Nephron (organoid): Measurements from ENCODE around the gene CAB39.

Experiments
- H3K27ac Mint-ChIP-seq, 3 experiments: 2 replicates each; pipeline ENCODE4 v1.8.0; 2020; ENCODE audit warnings: mixed read lengths in 3 of 3, mild to moderate bottlenecking in 2 of 3, moderate library complexity in 1 of 3
- H3K27me3 Mint-ChIP-seq: 2 replicates; pipeline ENCODE4 v1.8.0; 2021; ENCODE audit warnings: low read depth, mild to moderate bottlenecking, moderate library complexity, mixed read lengths
- H3K36me3 Mint-ChIP-seq: 2 replicates; pipeline ENCODE4 v1.8.0; 2020; ENCODE audit warnings: low read depth, mixed read lengths
- H3K4me1 Mint-ChIP-seq: 2 replicates; pipeline ENCODE4 v1.8.0; 2020; ENCODE audit warnings: mixed read lengths
- H3K4me3 Mint-ChIP-seq, 3 experiments: 2 replicates each; pipeline ENCODE4 v1.8.0; 2020; ENCODE audit warnings: mild to moderate bottlenecking in 3 of 3, mixed read lengths in 3 of 3, moderate library complexity in 2 of 3
- H3K9me3 Mint-ChIP-seq: 2 replicates; pipeline ENCODE4 v1.8.0; 2020; ENCODE audit warnings: mixed read lengths
- CTCF ChIP-seq, 3 experiments: fragments of 200-600 bp; sonication (generic); IDR thresholded peaks; one replicate each; pipeline ENCODE4 v1.5.0; 2021; ENCODE audit warnings: antibody characterized with exemption in 3 of 3; ENCODE audit not compliant: unreplicated experiment in 3 of 3

The CAB39 gene

GRCh38 chr2:230765611-230766300 lies 53.1 kb downstream of the CAB39 start:
- no peaks in the 10 kb centered on the region for H3K9me3 Mint-ChIP-seq
- H3K27me3 Mint-ChIP-seq, result no peaks in the 10 kb centered on the region

GRCh38 chr2:230767862-230768388 lies 55.3 kb downstream of the CAB39 start:
- Mint-ChIP-seq H3K27ac (no peak overlapping the region), H3K36me3 (peaks cover 61% of the 10 kb centered on the region), H3K9me3 (no peaks in the 10 kb centered on the region), H3K27me3 (no peaks in the 10 kb centered on the region), H3K4me3 (no peak overlapping the region), H3K4me1 (no peaks in the 10 kb centered on the region)
- no peak for TF ChIP-seq CTCF (IDR thresholded peaks at IDR 0.05; ENCODE audit: unreplicated experiment in 3 of 3)

More at GRCh38 chr2:230765611-230766300, 53.1 kb downstream of the CAB39 start:
- Mint-ChIP-seq H3K4me1 (no peaks in the 10 kb centered on the region), H3K36me3 (peaks cover 60% of the 10 kb centered on the region), H3K4me3 (no peak overlapping the region), H3K27ac (no peak overlapping the region)
- no peak for TF ChIP-seq CTCF (IDR thresholded peaks at IDR 0.05; ENCODE audit: unreplicated experiment in 3 of 3)

- Mint-ChIP-seq H3K36me3 (peaks cover 73% of the 10 kb centered on the region), H3K4me1 (peaks cover 6% of the 10 kb centered on the region), H3K9me3 (no peaks in the 10 kb centered on the region), H3K27ac (no peak overlapping the region), H3K4me3 (no peak overlapping the region), H3K27me3 (no peaks in the 10 kb centered on the region)
- TF ChIP-seq CTCF (IDR thresholded peaks at IDR 0.05; ENCODE audit: unreplicated experiment in 3 of 3), result no peak
These were observed 58.2 kb downstream of the CAB39 start for GRCh38 chr2:230770804-230771203.

GRCh38 chr2:230772156-230772555 lies 59.5 kb downstream of the CAB39 start:
- Mint-ChIP-seq H3K4me1 (peaks cover 6% of the 10 kb centered on the region), H3K4me3 (no peak overlapping the region), H3K36me3 (peaks cover 65% of the 10 kb centered on the region), H3K27me3 (no peaks in the 10 kb centered on the region), H3K27ac (no peak overlapping the region), H3K9me3 (no peaks in the 10 kb centered on the region)
- TF ChIP-seq CTCF (IDR thresholded peaks at IDR 0.05; ENCODE audit: unreplicated experiment in 3 of 3), result no peak

GRCh38 chr2:230773039-230773773 lies 60.6 kb downstream of the CAB39 start:
- Mint-ChIP-seq H3K36me3 (peaks cover 63% of the 10 kb centered on the region), H3K4me1 (peaks cover 13% of the 10 kb centered on the region), H3K27me3 (no peaks in the 10 kb centered on the region), H3K27ac (no peak overlapping the region), H3K9me3 (no peaks in the 10 kb centered on the region), H3K4me3 (no peak overlapping the region)
- TF ChIP-seq CTCF (IDR thresholded peaks at IDR 0.05; ENCODE audit: unreplicated experiment in 3 of 3), result no peak
